ENCODE measurements around the gene LTB.
"Not testable (repeated sequence)": the region's sequence is repeated elsewhere in the genome, so short reads cannot be mapped to it uniquely, and the experiment has no call there.

Gene LTB

GRCh38 chr6:31592396-31592771, 10.2 kb upstream of the LTB start:
- no peak overlapping the region for H3K27ac Mint-ChIP-seq
- H3K4me3 Mint-ChIP-seq, result no peak overlapping the region
- no peaks in the 10 kb centered on the region for H3K36me3 Mint-ChIP-seq (ENCODE audit: low read depth)
- peaks cover 10% of the 10 kb centered on the region for H3K27me3 Mint-ChIP-seq (ENCODE audit: low read depth, poor library complexity)
- H3K4me1 Mint-ChIP-seq, result peaks cover 18% of the 10 kb centered on the region
- TF ChIP-seq CTCF (IDR thresholded peaks at IDR 0.05), result no peak
- DNase-seq, result no peak
- peaks cover 5% of the 10 kb centered on the region for H3K9me3 Mint-ChIP-seq

GRCh38 chr6:31590691-31591090, 8.5 kb upstream of the LTB start:
- not testable (repeated sequence) for H3K27ac Mint-ChIP-seq; H3K9me3 Mint-ChIP-seq; H3K27me3 Mint-ChIP-seq (ENCODE audit: low read depth, poor library complexity); H3K36me3 Mint-ChIP-seq (ENCODE audit: low read depth); DNase-seq; H3K4me3 Mint-ChIP-seq
- peaks cover 30% of the 10 kb centered on the region for H3K4me1 Mint-ChIP-seq

- TF ChIP-seq CTCF (IDR thresholded peaks at IDR 0.05), result no peak
- no peak for DNase-seq
These were observed 6.8 kb upstream of the LTB start for GRCh38 chr6:31588871-31589650.

GRCh38 chr6:31587791-31588777, 5.9 kb upstream of the LTB start:
- no peaks in the 10 kb centered on the region for H3K9me3 Mint-ChIP-seq
- H3K4me3 Mint-ChIP-seq, result no peak overlapping the region
- peaks cover 7% of the 10 kb centered on the region for H3K27me3 Mint-ChIP-seq (ENCODE audit: low read depth, poor library complexity)
- H3K4me1 Mint-ChIP-seq, result peaks cover 32% of the 10 kb centered on the region
- no peak overlapping the region for H3K27ac Mint-ChIP-seq
- no peak for TF ChIP-seq CTCF (IDR thresholded peaks at IDR 0.05)
- H3K36me3 Mint-ChIP-seq (ENCODE audit: low read depth), result no peaks in the 10 kb centered on the region
- no peak for DNase-seq

More at GRCh38 chr6:31588871-31589650, 6.8 kb upstream of the LTB start:
- Mint-ChIP-seq H3K4me3 (no peak overlapping the region), H3K36me3 (ENCODE audit: low read depth) (no peaks in the 10 kb centered on the region), H3K27ac (peak overlapping the region; percentile 14), H3K4me1 (peaks cover 32% of the 10 kb centered on the region), H3K27me3 (ENCODE audit: low read depth, poor library complexity) (peaks cover 5% of the 10 kb centered on the region), H3K9me3 (no peaks in the 10 kb centered on the region)

GRCh38 chr6:31586599-31587281, 4.5 kb upstream of the LTB start:
- TF ChIP-seq CTCF (IDR thresholded peaks at IDR 0.05), result no peak
- H3K4me1 Mint-ChIP-seq, result peaks cover 40% of the 10 kb centered on the region
- H3K4me3 Mint-ChIP-seq, result no peak overlapping the region
- no peaks in the 10 kb centered on the region for H3K36me3 Mint-ChIP-seq (ENCODE audit: low read depth)
- DNase-seq, result no peak
- no peak overlapping the region for H3K27ac Mint-ChIP-seq
- H3K9me3 Mint-ChIP-seq, result no peaks in the 10 kb centered on the region
- H3K27me3 Mint-ChIP-seq (ENCODE audit: low read depth, poor library complexity), result peaks cover 20% of the 10 kb centered on the region

- no peak for DNase-seq
- no peak within 1 kb of the TSS for H3K27ac Mint-ChIP-seq
- H3K36me3 Mint-ChIP-seq (ENCODE audit: low read depth), result no peaks in the 10 kb centered on the region
- H3K4me3 Mint-ChIP-seq, result no peak within 1 kb of the TSS
- no peak for TF ChIP-seq CTCF (IDR thresholded peaks at IDR 0.05)
- peaks cover 47% of the 10 kb centered on the region for H3K4me1 Mint-ChIP-seq
- H3K9me3 Mint-ChIP-seq, result no peaks in the 10 kb centered on the region
- peaks cover 26% of the 10 kb centered on the region for H3K27me3 Mint-ChIP-seq (ENCODE audit: low read depth, poor library complexity)
These were observed 3.8 kb upstream of the LTB start, which contains the start of gene LST1 for GRCh38 chr6:31586008-31586407. LST1 (plus strand) TSS chr6:31586277; CDS start chr6:31587300, 1,023 bp downstream.

All from nephron progenitor cell (in vitro differentiated cells).